ENCODE data around the gene MEF2C. TPM values are rescaled to one million over a fixed set of nuclear protein-coding genes. Genes with fewer than 3 reads are reported as not detected.

Gene MEF2C
- total RNA-seq, 3 donors from 2014 or later (not counting 1 experiment from before 2014, with no cell fraction given): 9.2 to 22.0 (median 18.3) TPM

GRCh38 chr5:88715503-88715902 is 167.5 kb downstream of the MEF2C start:
- no peaks in the 10 kb centered on the region for H3K27me3 Mint-ChIP-seq (ENCODE audit: low read depth in 2 of 2)
- H3K36me3 Mint-ChIP-seq: no peaks in the 10 kb centered on the region
- WGBS (ENCODE audit: insufficient coverage): 90% methylated on average over 3 of the region's 3 CpGs
- no peak overlapping the region for H3K4me3 Mint-ChIP-seq
- H3K9me3 Mint-ChIP-seq: no peaks in the 10 kb centered on the region
- H3K27ac ChIP-seq (ENCODE audit: low read length): no peak overlapping the region
- no peak for TF ChIP-seq CTCF (IDR thresholded peaks at IDR 0.05)
- no peaks in the 10 kb centered on the region for H3K4me1 Mint-ChIP-seq
- no peaks in the 10 kb centered on the region for H3K27me3 ChIP-seq (ENCODE audit: control insufficient read depth, insufficient read depth, low read length)
- H3K4me3 ChIP-seq (ENCODE audit: low read length): no peak overlapping the region
- H3K27ac Mint-ChIP-seq: no peak overlapping the region
- ATAC-seq (no peak), DNase-seq (no peak)
- no peaks in the 10 kb centered on the region for H3K4me1 ChIP-seq (ENCODE audit: control insufficient read depth, insufficient read depth, low read length)
- no peaks in the 10 kb centered on the region for H3K9me3 ChIP-seq (ENCODE audit: control insufficient read depth, insufficient read depth, low read length)
- no peaks in the 10 kb centered on the region for H3K36me3 ChIP-seq (ENCODE audit: control insufficient read depth, insufficient read depth, low read length)
- intact Hi-C loops (cut with micrococcal nuclease): no loop called here

GRCh38 chr5:88713818-88714217 is 169.2 kb downstream of the MEF2C start:
- WGBS (ENCODE audit: insufficient coverage): 80% methylated on average over 2 of the region's 2 CpGs
- Histone ChIP-seq H3K9me3 (ENCODE audit: control insufficient read depth, insufficient read depth, low read length) (no peaks in the 10 kb centered on the region), H3K27me3 (ENCODE audit: control insufficient read depth, insufficient read depth, low read length) (no peaks in the 10 kb centered on the region), H3K4me3 (ENCODE audit: low read length) (no peak overlapping the region), H3K4me1 (ENCODE audit: control insufficient read depth, insufficient read depth, low read length) (no peaks in the 10 kb centered on the region), H3K36me3 (ENCODE audit: control insufficient read depth, insufficient read depth, low read length) (no peaks in the 10 kb centered on the region), H3K27ac (ENCODE audit: low read length) (no peak overlapping the region)
- Mint-ChIP-seq H3K27ac (no peak overlapping the region), H3K4me3 (no peak overlapping the region), H3K36me3 (no peaks in the 10 kb centered on the region), H3K4me1 (no peaks in the 10 kb centered on the region), H3K27me3 (ENCODE audit: low read depth in 2 of 2) (no peaks in the 10 kb centered on the region), H3K9me3 (no peaks in the 10 kb centered on the region)
- intact Hi-C loops (cut with micrococcal nuclease): no loop called here
- ATAC-seq (no peak), DNase-seq (no peak)
- TF ChIP-seq CTCF (IDR thresholded peaks at IDR 0.05): no peak

DNA sequence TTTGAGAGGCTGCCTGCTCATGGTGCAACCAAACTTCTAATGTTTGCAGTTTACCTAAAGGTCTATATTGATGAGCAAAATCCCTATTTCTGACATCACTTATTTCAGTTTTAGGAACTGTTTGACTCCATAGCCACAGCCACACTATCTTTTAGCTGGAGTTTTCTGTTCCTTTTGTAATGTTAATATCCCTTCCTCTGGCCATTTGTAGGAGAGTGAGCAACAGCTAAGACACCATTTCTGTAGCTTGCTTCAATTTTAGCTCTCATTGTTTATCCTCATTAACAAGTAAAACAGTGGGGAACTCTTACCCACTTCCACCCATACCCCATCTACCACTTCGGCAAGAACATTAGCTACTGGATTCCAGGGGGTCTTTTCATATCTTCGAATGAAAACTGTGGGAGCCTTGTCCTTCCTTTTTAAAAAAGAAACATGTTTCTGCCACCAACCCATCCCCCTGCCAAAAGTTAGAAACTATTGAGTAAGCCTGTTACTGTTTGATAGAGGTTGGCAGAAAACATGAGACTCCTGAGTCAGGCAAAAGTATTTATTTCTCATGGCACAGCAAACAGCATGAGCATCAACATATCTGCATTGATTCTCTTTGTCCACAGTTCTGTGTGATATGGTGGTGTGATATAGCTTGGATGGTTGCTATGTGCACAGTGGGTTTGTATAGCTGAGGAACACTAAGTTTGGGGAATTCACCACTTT is 174.1 kb downstream of the MEF2C start:
- H3K4me3 ChIP-seq (ENCODE audit: low read length): no peak overlapping the region
- 100% methylated on average over 2 of the region's 2 CpGs for WGBS (ENCODE audit: insufficient coverage)
- H3K36me3 ChIP-seq (ENCODE audit: control insufficient read depth, insufficient read depth, low read length): no peaks in the 10 kb centered on the region
- DNase-seq (no peak), ATAC-seq (no peak)
- Mint-ChIP-seq H3K36me3 (no peaks in the 10 kb centered on the region), H3K4me3 (no peak overlapping the region), H3K9me3 (no peaks in the 10 kb centered on the region), H3K27me3 (ENCODE audit: low read depth in 2 of 2) (peaks cover 0 to 8% of the 10 kb centered on the region in 2 donors), H3K4me1 (no peaks in the 10 kb centered on the region), H3K27ac (no peak overlapping the region)
- no peaks in the 10 kb centered on the region for H3K9me3 ChIP-seq (ENCODE audit: control insufficient read depth, insufficient read depth, low read length)
- no peaks in the 10 kb centered on the region for H3K27me3 ChIP-seq (ENCODE audit: control insufficient read depth, insufficient read depth, low read length)
- H3K4me1 ChIP-seq (ENCODE audit: control insufficient read depth, insufficient read depth, low read length): no peaks in the 10 kb centered on the region
- TF ChIP-seq CTCF (IDR thresholded peaks at IDR 0.05): no peak
- intact Hi-C loops (cut with micrococcal nuclease): no loop called here
- no peak overlapping the region for H3K27ac ChIP-seq (ENCODE audit: low read length)

- no peak overlapping the region for H3K27ac Mint-ChIP-seq
- Histone ChIP-seq H3K4me1 (ENCODE audit: control insufficient read depth, insufficient read depth, low read length) (no peaks in the 10 kb centered on the region), H3K27me3 (ENCODE audit: control insufficient read depth, insufficient read depth, low read length) (no peaks in the 10 kb centered on the region), H3K27ac (ENCODE audit: low read length) (no peak overlapping the region), H3K4me3 (ENCODE audit: low read length) (no peak overlapping the region), H3K36me3 (ENCODE audit: control insufficient read depth, insufficient read depth, low read length) (no peaks in the 10 kb centered on the region), H3K9me3 (ENCODE audit: control insufficient read depth, insufficient read depth, low read length) (no peaks in the 10 kb centered on the region)
- no peaks in the 10 kb centered on the region for H3K4me1 Mint-ChIP-seq
- 88% methylated on average over 1 of the region's 1 CpG for WGBS (ENCODE audit: insufficient coverage)
- no peak overlapping the region for H3K4me3 Mint-ChIP-seq
- peaks cover 0 to 12% of the 10 kb centered on the region in 2 donors for H3K27me3 Mint-ChIP-seq (ENCODE audit: low read depth in 2 of 2)
- intact Hi-C loops (cut with micrococcal nuclease): no loop called here
- H3K9me3 Mint-ChIP-seq: no peaks in the 10 kb centered on the region
- DNase-seq (no peak), ATAC-seq (no peak)
- H3K36me3 Mint-ChIP-seq: no peaks in the 10 kb centered on the region
- no peak for TF ChIP-seq CTCF (IDR thresholded peaks at IDR 0.05)
Observed at GRCh38 chr5:88708021-88708420, 175.0 kb downstream of the MEF2C start.

Data from natural killer cell (primary cell).